ENCODE measurements around the gene LITAF. TPM values are rescaled to one million over a fixed set of nuclear protein-coding genes. Genes with fewer than 3 reads are reported as not detected.
"Not testable (repeated sequence)": the region's sequence is repeated elsewhere in the genome, so short reads cannot be mapped to it uniquely, and the experiment has no call there.

The LITAF gene
- polyA plus RNA-seq, 4 donors = 123 to 141 (median 127) TPM

DNA sequence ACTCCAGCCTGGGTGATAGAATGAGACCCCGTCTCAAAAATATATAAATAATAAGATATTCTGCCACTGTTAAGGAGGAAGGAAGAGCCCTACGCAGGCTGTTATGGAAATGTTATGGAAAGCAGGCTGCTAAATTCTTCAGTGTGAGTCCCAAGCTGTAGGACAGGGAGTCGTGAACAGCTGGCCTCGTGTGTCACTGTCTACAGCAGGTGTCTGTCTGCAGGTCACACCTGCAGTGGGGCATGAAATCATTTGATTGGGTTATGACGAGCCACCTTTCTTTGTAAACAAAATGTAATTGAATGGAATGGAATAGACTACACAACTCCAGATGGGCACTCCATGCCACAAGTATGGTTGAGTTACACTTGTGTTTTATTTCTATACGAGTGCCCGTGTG, 15.6 kb upstream of the LITAF start:
- DNase-seq (ENCODE audit: low read depth in 4 of 4, low spot score in 3 of 4) = no peak

DNA sequence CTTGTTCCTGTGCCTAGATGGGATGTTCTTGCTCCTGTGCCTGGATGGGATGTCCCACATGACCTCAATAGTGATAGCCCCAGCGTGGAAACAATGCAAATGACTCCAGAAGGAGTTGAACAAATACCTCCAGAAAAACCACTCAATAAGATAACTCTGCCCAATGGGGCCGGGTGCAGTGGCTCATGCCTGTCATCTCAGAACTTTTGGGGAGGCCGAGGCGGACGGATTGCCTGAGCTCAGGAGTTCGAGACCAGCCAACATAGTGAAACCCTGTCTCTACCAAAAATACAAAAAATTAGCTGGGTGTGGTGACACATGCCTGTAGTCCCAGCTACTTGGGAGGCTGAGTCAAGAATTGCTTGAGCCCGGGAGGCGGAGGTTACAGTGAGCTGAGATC, 15.2 kb upstream of the LITAF start:
- no peak for DNase-seq (ENCODE audit: low read depth in 4 of 4, low spot score in 3 of 4)

DNA sequence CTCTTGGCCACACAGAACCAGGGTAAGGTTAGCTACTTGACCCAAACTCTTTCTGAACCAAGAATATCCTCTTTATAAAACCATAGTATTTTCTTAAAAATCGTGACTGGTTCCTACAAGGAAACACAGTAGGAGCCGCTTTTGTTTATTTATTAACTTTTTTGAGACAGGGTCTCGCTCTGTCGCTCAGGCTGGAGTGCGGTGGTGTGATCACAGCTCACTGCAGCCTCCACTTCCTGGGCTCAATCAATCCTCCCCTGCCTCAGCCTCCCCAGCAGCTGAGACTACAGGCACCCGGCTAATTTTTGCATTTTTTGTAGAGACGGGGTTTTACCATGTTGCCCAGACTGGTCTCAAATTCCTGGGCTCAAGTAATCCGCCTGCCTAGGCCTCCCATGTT, 14.7 kb upstream of the LITAF start:
- no peak for DNase-seq (ENCODE audit: low read depth in 4 of 4, low spot score in 3 of 4)

DNA sequence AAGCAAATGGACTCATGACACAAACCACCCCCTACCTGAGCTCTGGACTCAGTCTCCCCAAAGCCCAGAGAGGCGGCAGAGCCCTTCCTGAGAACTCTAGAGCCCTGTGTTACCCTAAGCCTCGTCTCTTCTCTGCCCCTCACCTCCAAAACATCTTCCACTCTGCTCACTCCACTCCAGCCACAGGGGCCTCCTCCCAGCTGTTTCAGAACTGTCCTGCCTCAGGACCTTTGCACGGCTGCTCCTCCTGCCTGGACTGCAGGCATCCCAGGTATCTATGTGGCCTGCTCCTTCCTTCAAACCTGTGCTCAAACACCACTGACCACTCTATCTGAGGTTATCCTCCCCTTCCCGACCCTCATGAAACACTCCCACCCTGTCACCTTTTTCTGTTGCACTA, 12.9 kb upstream of the LITAF start:
- no peak for DNase-seq (ENCODE audit: low read depth in 4 of 4, low spot score in 3 of 4)

DNA sequence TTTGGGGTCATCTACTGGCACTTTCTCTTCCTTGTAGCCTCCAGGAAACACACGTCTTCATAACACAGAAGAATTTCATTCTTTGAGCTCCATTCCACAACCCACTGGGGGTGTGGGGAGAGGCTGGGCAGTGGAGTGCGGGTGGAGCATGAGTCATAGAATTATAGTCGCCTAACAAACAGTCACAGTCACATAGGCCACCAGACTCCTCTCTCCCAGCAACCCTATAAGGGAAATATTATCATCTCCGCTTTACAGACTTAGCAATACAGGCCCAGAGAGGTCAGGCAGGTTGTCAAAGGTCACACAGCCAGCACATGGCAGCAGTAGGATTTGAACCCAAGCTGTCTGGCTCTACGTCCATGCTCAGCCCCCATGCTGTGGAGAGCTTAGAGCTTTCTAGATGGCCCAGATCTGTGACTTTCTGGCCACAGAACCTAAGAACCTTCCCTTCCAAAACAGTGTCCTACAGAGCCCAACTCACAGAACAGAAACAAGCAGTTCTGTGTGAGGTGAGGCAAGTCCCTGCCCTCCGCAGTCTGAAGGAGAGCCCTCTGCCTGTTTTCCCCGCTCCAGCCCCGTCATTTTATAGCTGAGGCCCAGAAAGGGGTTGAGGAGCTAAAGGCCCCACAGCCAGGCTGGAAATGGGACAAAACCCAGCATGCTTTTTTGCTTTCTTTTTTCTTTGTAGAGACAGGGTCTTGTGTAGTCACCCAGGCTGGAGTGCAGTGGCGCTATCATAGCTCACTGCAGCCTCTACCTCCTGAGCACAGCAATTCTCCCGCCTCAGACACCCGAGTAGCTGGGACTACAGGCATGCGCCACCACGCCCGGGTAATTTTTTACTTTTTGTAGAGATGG, 10.7 kb upstream of the LITAF start:
- DNase-seq (ENCODE audit: low read depth in 4 of 4, low spot score in 3 of 4) = no peak

DNA sequence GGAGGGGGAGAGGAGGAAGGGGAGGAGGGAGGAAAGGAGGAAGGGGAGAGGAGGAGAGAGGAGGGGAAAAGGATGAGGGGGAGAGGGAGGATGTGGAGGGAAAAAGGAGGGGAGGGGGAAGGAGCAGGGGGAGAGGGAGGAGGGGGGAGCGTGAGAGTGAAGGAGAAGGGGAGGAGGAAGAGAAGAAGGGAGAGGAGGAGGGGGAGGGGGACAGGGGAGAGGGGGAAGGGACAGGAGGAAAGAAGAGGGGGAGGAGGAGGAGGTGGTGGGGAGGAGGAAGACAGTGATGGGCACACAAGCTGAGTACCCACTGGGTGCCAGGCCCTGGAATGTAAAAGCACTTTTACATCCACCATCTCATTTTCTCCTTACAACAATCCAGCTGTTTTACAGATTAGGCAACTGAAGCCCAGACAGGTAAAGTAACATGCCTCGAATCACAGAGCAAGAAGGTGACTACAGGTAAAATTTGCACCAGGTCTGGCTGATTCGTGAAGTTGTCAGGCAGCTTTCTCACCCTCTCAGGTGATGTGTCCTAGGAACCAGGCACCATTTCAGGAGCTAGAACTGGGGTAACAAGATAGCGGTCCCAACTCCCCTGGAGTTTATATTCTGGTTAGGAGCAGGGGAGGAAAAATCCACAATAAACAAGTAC, 10.0 kb upstream of the LITAF start:
- no peak for DNase-seq (ENCODE audit: low read depth in 4 of 4, low spot score in 3 of 4)

DNA sequence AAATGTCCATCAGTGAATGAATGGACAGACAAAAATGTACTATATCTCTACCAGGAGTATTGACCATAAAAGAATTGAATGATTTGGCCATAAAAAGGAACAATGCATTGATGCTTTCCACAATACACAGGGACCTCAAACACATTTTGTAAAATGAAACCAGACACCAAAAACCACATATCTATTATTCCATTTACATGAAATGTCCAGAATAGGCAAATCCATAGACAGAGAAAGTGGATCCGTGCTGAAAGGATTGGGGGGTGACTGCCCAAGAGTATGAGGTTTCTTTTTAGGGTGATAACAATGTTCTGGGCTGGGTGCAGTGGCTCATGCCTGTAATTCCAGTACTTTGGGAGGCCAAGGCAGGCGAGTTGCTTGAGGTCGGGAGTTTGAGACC, 6.9 kb upstream of the LITAF start:
- DNase-seq (ENCODE audit: low read depth in 4 of 4, low spot score in 3 of 4) = no peak

DNA sequence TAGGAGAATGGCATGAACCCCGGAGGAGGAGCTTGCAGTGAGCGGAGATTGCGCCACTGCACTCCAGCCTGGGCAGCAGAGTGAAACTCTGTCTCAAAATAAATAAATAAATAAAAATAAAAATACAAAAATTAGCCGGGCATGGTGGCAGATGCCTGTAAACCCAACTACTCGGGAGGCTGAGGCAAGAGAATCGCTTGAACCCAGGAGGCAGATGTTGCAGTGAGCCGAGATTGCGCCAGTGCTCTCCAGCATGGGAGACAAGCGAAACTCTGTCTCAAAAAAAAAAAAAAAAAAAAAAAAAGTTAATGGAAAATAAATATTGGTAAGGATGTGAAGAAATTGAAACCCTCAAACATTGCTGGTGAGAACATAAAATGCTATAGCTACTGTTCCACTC, 6.4 kb upstream of the LITAF start:
- not testable (repeated sequence) for DNase-seq (ENCODE audit: low read depth in 4 of 4, low spot score in 3 of 4)

DNA sequence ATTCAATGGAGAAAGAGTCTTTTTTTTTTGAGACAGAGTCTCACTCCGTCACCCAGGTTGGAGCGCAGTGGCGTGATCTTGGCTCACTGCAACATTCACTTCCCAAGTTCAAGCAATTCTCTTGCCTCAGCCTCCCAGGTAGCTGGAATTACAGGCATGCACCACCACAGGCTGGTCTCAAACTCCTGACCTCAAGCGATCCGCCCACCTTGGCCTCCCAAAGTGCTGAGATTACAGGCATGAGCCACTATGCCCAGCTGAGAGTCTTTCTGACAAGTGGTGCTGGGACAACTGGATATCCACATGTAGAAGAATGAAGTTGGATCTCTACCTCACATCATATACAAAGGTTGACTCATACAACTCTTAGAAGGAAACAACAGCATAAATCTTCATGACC, 4.9 kb upstream of the LITAF start:
- not testable (repeated sequence) for DNase-seq (ENCODE audit: low read depth in 4 of 4, low spot score in 3 of 4)

DNA sequence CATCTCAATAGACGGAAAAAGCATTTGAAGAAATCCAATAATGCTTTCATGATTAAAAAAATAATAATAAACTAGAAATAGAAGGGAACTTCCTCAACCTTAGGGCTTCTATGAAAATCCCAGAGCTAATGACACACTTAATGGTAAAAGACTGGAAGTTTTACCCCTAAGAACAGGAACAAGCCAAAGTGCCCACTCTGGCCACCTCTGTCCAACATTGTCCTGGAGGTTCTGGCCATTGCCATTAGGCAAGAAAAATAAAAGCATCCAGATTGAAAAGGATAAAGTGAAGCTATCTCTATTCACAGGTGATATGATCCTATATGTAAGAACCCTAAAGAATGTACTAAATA, 2.5 kb upstream of the LITAF start:
- no peak for DNase-seq (ENCODE audit: low read depth in 4 of 4, low spot score in 3 of 4)

DNA sequence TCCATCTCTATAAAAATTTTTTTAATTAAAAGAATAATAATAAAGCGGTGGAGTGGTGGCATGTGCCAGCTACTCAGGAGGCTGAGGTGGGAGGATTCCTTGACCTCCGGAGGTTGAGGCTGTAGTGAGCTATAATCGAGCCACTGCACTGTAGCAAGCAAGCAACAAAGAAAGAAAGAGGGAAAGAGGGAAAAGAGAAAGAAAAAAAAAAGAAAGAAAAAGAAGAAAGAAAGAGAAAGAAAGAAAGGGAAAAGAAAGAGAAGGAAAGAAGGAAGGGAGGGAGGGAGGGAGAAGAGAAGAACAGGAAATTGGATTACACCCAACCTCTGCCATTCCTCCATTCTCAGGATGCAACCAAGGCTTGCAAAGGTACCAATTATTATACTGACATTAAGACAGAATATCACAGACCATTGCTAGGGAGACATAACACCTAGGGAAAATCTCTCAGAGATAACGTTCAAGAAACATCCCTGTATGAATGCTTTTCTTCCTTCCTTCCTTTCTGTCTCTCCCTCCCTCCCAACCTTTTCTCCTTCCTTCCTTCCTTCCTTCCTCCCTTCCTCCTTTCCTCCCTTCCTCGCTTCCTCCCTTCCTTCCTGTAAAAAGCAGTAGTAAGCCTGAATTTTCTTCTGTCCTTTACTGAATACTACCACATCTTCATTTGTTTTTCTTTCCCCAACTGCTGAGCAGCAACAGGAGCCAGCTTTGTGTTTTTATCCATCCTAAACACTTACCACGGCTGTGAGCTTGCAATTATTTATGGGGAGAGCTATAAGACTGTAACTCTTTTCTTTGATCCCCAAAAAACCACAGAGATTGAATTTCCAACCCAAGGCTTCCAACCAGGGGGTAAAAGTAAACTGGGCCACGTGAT, 1.8 kb upstream of the LITAF start:
- no peak for DNase-seq (ENCODE audit: low read depth in 4 of 4, low spot score in 3 of 4)

DNA sequence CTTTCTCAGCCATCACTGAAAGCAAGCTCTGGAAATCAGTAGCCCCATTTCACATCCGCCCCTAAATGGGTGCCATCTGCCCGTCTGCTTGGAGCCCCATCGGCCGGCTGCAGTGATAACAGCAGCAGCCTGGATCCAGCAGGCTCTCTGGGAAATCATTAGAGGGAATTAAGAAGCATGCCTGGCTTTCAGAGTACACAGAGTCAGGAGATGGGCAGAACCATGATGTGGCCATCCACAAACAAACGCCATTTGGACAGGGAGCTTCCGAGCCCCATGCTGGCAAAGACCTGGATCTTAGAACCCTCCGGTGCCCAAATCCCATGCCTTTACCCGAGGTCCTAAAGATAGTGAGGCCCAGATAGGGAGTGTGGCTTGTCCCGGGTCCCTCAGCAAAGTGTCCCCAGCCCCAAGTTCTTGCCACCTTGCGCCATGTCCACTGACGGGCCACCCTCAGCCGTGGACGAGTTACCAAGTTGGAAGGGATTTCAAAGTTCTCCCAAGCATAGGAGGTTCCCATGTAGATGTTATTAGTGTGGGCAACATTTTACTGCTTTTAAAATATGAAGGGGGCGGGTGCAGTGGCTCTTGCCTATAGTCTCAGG, 1.0 kb upstream of the LITAF start:
- no peak for DNase-seq (ENCODE audit: low read depth in 4 of 4, low spot score in 3 of 4)

DNA sequence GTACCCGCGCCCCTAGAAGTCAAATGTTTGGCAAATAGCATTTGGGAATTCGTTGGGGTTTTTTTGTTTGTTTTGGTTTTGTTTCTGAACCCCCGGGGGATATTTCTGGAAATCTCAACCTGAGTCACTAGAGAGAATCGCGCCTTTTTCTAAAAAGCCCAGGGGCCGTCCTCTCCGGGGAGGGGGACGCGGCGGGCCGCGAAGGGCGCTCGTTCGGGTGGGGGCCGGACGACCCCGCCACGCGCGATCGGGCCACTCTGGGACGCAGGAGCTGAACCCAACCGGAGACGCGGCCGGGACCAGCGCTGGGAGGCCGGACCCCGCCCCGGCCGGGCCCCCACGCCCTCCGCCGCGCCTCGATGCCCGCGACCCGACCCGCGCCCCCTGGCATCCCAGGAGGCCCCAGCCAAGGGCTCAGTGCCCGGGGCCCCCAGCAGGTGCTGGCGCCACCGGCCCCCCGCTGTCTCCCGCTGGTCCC, 302 bp downstream of the LITAF start:
- DNase-seq (ENCODE audit: low read depth in 4 of 4, low spot score in 3 of 4) = no peak

DNA sequence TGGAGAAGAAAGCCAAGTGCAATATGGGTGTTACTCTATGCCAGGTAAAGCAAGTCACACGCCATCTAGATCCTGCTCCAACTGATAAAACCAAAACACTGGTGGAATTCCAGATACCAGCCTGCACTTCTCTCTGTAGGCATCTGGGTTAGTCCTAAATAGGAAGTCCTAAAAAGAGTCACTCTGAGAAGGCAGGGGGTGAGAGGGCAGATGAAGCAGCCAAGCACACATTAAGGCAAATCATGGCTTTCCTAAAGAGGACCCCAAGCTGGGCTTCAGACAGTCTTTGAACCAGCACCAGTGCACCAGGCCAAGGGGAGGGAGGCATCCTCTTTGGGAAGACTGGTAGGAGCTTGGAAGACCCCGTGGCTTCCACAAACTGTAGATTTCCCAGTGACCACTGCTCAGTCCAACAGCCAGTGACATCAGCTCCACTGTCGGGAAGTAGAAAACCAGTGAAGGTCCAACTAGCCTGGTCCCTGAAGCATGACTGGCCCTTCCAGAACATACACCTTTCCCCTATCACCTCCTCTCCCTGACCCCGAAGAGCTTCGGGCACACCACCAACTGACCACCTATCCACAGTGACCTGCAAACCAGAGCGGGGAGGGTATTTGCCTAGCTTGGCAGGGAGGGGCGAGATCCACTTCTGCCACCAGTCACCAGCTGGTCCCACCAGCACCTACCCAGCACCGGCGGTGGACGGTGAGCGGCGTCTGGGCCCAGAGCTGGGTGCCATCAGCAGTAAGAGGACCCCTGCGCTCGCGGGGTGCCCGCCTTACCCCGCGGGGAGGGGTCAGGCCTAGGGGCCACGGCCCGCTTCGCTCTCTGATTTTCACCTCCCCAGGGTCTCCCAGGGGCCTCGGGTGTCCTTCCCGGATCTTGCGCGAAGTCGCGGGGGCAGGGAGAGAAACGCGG, 1.0 kb downstream of the LITAF start:
- no peak for DNase-seq (ENCODE audit: low read depth in 4 of 4, low spot score in 3 of 4)

DNA sequence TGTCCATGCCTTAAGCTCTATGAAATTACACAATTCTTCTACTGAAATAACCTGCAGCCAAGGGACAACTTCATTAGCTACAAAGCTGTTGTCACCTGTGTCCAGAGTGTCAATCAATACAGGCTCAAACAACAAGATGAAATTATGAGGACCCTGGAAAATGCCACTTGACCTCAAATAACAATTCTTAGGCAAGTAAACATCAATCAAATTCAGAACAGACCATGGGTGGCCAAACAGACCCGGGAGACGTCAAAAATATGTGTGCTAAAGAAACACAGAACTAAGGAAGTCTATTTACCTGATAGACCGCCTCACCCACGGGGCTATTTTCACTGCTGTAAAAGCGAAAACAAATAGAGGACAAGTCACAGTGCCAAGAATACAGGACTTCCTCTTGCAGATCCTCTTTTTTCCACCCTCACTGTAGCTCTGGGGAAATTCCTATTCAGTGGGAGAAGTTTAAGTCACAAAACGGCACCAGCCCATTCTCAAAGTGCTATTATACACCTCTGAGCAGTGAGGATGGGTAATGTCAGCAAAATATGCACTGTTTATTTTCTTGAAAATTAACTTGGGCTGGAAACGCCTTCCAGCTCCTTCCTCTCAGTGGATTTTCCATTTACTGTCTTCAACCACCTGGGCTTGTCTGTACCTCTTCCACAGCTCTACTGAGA, 2.7 kb downstream of the LITAF start:
- DNase-seq (ENCODE audit: low read depth in 4 of 4, low spot score in 3 of 4) = no peak

DNA sequence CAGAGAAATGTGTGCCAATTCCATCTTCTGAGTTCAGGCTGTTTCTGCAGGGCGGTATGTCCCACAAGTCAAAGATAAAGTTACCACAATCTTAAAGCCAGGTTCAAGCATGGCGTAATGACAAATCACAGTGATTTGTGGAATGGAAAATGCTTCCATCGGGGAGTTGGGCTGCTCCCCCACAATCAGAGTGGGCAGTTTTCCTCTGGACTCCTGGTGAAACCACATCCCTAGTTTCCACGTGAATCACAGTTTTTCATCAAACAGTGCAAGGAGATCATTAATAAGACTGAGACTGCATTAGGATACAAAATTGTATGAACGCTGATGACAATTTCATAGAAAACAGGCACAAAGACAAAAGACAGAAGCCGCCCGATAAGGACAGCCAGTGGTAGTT, 3.6 kb downstream of the LITAF start:
- DNase-seq (ENCODE audit: low read depth in 4 of 4, low spot score in 3 of 4) = no peak

DNA sequence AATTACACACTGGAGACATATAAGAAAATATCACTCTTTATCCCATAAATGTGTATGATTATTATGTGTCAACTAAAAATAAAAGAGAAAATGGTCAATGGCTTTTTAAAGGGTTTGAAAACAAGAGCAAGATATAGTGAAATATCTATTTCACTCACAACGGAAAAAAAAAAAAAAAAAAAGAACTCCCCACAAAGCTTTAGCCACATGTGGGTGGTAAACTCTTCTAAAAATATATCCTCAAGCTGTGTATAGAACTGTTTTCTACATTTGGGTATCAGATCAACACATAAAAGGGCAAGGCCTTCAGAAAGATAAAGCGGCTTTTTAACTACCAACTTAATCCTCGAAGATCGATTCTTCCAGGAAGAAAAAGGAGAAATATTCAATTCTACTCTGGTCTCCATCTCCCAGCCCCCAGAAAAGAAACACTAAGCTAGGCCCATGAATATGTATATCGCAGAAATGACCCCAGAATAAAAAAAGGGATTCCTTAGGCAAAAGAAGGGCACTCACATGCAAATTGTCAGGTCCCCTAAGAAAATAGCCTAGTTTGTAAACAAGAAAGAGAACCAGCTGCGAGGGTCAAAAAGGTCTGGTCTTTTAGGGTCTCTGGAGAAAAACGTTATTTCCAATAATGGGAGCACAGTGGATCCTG, 4.4 kb downstream of the LITAF start:
- no peak for DNase-seq (ENCODE audit: low read depth in 4 of 4, low spot score in 3 of 4)

DNA sequence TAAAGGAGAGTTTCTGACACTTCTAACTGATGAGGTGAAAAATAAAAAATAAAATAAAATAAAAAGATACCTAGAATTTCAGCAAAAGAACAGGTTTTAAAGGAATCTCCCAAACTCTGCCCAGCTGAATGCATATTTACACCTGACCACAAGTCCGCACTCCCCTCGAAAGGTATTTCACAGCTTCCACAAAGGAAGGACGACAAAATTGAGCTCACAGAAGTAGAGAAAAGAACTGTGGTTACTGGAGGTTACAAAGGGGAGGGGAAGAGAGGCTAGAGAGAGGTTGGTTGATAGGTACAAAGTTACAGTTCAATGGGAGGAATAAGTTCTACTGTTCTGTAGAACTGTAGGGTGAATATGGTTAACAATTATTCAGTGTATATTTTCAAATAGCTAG, 5.0 kb downstream of the LITAF start:
- DNase-seq (ENCODE audit: low read depth in 4 of 4, low spot score in 3 of 4) = no peak
